ENCODE results near the gene PTPRD. TPM values are rescaled to one million over a fixed set of nuclear protein-coding genes. Genes with fewer than 3 reads are reported as not detected.

PTPRD gene
- total and polyA plus RNA-seq, 2 experiments from 2014 or later, result 11.5 to 58.0 TPM

GRCh38 chr9:8388132-8388531 is 2224.7 kb downstream of the PTPRD start:
- H3F3A ChIP-seq (replicated peaks; ENCODE audit: low read depth), result no peaks in the 10 kb centered on the region
- no peaks in the 10 kb centered on the region for H3K4me1 ChIP-seq (ENCODE audit: insufficient read depth)
- Mint-ChIP-seq H3K9me3 (no peaks in the 10 kb centered on the region), H3K36me3 (ENCODE audit: low read depth) (no peaks in the 10 kb centered on the region), H3K27ac (no peak overlapping the region; the same call in 1 of the 2 replicates), H3K4me3 (no peak overlapping the region), H3K4me1 (no peaks in the 10 kb centered on the region), H3K27me3 (ENCODE audit: insufficient read depth, low read depth, poor library complexity) (no peaks in the 10 kb centered on the region)
- no peak overlapping the region for H3K4me3 ChIP-seq
- no peak for DNase-seq (ENCODE audit: low spot score)
- H3K79me2 ChIP-seq (replicated peaks; ENCODE audit: insufficient read depth), result no peaks in the 10 kb centered on the region
- no peaks in the 10 kb centered on the region for H3K9me2 ChIP-seq (ENCODE audit: insufficient read depth)
- H2AFZ ChIP-seq, result no peak overlapping the region
- no peak overlapping the region for H3K27ac ChIP-seq (ENCODE audit: low read depth)
- no peak for ATAC-seq
- H3K27me3 ChIP-seq (ENCODE audit: insufficient read depth), result no peaks in the 10 kb centered on the region
- no peaks in the 10 kb centered on the region for H3K36me3 ChIP-seq (ENCODE audit: insufficient read depth)
- no peaks in the 10 kb centered on the region for H4K20me1 ChIP-seq (replicated peaks; ENCODE audit: insufficient read depth)
- no peak for TF ChIP-seq STAT1 (IDR thresholded peaks at IDR 0.05; ENCODE audit: unreplicated experiment)
- no peak for TF ChIP-seq JUNB (IDR thresholded peaks at IDR 0.05; ENCODE audit: unreplicated experiment)
- TF ChIP-seq ZNF114 (CRISPR knock-in tag; IDR thresholded peaks at IDR 0.05), result no peak
- no peak for TF ChIP-seq NANOG (IDR thresholded peaks at IDR 0.05; ENCODE audit: borderline replicate concordance)
- no peak for TF ChIP-seq CREB1 (CRISPR knock-in tag; IDR thresholded peaks at IDR 0.05; ENCODE audit: low read depth)
- TF ChIP-seq, protein P1, sequence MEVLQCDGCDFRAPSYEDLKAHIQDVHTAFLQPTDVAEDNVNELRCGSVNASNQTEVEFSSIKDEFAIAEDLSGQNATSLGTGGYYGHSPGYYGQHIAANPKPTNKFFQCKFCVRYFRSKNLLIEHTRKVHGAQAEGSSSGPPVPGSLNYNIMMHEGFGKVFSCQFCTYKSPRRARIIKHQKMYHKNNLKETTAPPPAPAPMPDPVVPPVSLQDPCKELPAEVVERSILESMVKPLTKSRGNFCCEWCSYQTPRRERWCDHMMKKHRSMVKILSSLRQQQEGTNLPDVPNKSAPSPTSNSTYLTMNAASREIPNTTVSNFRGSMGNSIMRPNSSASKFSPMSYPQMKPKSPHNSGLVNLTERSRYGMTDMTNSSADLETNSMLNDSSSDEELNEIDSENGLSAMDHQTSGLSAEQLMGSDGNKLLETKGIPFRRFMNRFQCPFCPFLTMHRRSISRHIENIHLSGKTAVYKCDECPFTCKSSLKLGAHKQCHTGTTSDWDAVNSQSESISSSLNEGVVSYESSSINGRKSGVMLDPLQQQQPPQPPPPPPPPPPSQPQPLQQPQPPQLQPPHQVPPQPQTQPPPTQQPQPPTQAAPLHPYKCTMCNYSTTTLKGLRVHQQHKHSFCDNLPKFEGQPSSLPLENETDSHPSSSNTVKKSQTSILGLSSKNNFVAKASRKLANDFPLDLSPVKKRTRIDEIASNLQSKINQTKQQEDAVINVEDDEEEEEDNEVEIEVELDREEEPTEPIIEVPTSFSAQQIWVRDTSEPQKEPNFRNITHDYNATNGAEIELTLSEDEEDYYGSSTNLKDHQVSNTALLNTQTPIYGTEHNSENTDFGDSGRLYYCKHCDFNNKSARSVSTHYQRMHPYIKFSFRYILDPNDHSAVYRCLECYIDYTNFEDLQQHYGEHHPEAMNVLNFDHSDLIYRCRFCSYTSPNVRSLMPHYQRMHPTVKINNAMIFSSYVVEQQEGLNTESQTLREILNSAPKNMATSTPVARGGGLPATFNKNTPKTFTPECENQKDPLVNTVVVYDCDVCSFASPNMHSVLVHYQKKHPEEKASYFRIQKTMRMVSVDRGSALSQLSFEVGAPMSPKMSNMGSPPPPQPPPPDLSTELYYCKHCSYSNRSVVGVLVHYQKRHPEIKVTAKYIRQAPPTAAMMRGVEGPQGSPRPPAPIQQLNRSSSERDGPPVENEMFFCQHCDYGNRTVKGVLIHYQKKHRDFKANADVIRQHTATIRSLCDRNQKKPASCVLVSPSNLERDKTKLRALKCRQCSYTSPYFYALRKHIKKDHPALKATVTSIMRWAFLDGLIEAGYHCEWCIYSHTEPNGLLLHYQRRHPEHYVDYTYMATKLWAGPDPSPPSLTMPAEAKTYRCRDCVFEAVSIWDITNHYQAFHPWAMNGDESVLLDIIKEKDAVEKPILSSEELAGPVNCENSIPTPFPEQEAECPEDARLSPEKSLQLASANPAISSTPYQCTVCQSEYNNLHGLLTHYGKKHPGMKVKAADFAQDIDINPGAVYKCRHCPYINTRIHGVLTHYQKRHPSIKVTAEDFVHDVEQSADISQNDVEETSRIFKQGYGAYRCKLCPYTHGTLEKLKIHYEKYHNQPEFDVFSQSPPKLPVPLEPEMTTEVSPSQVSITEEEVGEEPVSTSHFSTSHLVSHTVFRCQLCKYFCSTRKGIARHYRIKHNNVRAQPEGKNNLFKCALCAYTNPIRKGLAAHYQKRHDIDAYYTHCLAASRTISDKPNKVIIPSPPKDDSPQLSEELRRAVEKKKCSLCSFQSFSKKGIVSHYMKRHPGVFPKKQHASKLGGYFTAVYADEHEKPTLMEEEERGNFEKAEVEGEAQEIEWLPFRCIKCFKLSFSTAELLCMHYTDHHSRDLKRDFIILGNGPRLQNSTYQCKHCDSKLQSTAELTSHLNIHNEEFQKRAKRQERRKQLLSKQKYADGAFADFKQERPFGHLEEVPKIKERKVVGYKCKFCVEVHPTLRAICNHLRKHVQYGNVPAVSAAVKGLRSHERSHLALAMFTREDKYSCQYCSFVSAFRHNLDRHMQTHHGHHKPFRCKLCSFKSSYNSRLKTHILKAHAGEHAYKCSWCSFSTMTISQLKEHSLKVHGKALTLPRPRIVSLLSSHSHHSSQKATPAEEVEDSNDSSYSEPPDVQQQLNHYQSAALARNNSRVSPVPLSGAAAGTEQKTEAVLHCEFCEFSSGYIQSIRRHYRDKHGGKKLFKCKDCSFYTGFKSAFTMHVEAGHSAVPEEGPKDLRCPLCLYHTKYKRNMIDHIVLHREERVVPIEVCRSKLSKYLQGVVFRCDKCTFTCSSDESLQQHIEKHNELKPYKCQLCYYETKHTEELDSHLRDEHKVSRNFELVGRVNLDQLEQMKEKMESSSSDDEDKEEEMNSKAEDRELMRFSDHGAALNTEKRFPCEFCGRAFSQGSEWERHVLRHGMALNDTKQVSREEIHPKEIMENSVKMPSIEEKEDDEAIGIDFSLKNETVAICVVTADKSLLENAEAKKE (CRISPR knock-in tag; IDR thresholded peaks at IDR 0.05), result no peak
- H3K4me2 ChIP-seq, result no peak overlapping the region

- H3K36me3 ChIP-seq (ENCODE audit: insufficient read depth), result no peaks in the 10 kb centered on the region
- H3K4me2 ChIP-seq, result no peak overlapping the region
- H3K4me3 ChIP-seq, result no peak overlapping the region
- H4K20me1 ChIP-seq (replicated peaks; ENCODE audit: insufficient read depth), result no peaks in the 10 kb centered on the region
- no peak for ATAC-seq
- H2AFZ ChIP-seq, result no peak overlapping the region
- TF ChIP-seq POLR2AphosphoS5 (IDR thresholded peaks at IDR 0.05; ENCODE audit: low read depth) (no peak), EZH2 (IDR thresholded peaks at IDR 0.05; ENCODE audit: low read depth, unreplicated experiment) (no peak), STAT1 (IDR thresholded peaks at IDR 0.05; ENCODE audit: unreplicated experiment) (no peak), CREB1 (CRISPR knock-in tag; IDR thresholded peaks at IDR 0.05; ENCODE audit: low read depth) (no peak), NANOG (IDR thresholded peaks at IDR 0.05; ENCODE audit: borderline replicate concordance) (no peak)
- TF ChIP-seq, protein P2, sequence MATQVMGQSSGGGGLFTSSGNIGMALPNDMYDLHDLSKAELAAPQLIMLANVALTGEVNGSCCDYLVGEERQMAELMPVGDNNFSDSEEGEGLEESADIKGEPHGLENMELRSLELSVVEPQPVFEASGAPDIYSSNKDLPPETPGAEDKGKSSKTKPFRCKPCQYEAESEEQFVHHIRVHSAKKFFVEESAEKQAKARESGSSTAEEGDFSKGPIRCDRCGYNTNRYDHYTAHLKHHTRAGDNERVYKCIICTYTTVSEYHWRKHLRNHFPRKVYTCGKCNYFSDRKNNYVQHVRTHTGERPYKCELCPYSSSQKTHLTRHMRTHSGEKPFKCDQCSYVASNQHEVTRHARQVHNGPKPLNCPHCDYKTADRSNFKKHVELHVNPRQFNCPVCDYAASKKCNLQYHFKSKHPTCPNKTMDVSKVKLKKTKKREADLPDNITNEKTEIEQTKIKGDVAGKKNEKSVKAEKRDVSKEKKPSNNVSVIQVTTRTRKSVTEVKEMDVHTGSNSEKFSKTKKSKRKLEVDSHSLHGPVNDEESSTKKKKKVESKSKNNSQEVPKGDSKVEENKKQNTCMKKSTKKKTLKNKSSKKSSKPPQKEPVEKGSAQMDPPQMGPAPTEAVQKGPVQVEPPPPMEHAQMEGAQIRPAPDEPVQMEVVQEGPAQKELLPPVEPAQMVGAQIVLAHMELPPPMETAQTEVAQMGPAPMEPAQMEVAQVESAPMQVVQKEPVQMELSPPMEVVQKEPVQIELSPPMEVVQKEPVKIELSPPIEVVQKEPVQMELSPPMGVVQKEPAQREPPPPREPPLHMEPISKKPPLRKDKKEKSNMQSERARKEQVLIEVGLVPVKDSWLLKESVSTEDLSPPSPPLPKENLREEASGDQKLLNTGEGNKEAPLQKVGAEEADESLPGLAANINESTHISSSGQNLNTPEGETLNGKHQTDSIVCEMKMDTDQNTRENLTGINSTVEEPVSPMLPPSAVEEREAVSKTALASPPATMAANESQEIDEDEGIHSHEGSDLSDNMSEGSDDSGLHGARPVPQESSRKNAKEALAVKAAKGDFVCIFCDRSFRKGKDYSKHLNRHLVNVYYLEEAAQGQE (IDR thresholded peaks at IDR 0.05; ENCODE audit: unreplicated experiment), result no peak
- H3K27ac ChIP-seq (ENCODE audit: low read depth), result no peak overlapping the region
- no peaks in the 10 kb centered on the region for H3F3A ChIP-seq (replicated peaks; ENCODE audit: low read depth)
- Mint-ChIP-seq H3K4me3 (no peak overlapping the region), H3K27me3 (ENCODE audit: insufficient read depth, low read depth, poor library complexity) (no peaks in the 10 kb centered on the region), H3K9me3 (no peaks in the 10 kb centered on the region), H3K4me1 (no peaks in the 10 kb centered on the region), H3K36me3 (ENCODE audit: low read depth) (no peaks in the 10 kb centered on the region), H3K27ac (no peak overlapping the region)
- no peaks in the 10 kb centered on the region for H3K27me3 ChIP-seq (ENCODE audit: insufficient read depth)
- H3K4me1 ChIP-seq (ENCODE audit: insufficient read depth), result no peaks in the 10 kb centered on the region
- H3K79me2 ChIP-seq (replicated peaks; ENCODE audit: insufficient read depth), result no peaks in the 10 kb centered on the region
- H3K9me2 ChIP-seq (ENCODE audit: insufficient read depth), result no peaks in the 10 kb centered on the region
- DNase-seq (ENCODE audit: low spot score), result no peak
Observed at GRCh38 chr9:8384091-8384490, 2228.7 kb downstream of the PTPRD start.
